HuH-7 (cell line): Measurements from ENCODE around the gene NCOA3.
"Not testable (repeated sequence)": the region's sequence is repeated elsewhere in the genome, so short reads cannot be mapped to it uniquely, and the experiment has no call there.

ENCODE experiments used
- DNase-seq: peaks from one replicate; pipeline ENCODE4 v3.0.0; 2011; ENCODE audit warnings: low spot score

The NCOA3 gene

DNA sequence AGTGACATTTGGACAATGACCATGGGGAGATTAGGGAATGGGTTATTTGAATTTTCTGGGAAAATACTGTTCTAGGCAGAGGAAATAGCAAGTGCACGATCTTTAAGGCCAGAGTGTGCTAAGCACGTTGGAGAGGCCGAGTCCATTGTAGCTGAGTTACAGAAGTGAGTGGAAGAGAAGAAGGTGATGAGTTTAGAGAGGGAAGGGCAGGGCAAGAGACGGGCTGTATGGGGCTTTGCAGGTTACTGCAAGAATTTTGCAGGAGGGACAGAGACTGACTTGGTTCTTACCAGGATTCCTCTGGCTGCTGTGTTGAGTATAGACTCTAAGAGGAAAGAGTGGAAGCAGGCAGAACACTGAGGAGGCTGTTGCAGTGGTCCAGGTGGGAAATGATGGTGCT, 1.1 kb upstream of the NCOA3 start:
- DNase-seq: no peak

- no peak for DNase-seq
These were observed 588 bp upstream of the NCOA3 start for GRCh38 chr20:47501116-47501481.

- DNase-seq: peak; percentile 36
These were observed 868 bp downstream of the NCOA3 start for GRCh38 chr20:47502271-47503239.

DNA sequence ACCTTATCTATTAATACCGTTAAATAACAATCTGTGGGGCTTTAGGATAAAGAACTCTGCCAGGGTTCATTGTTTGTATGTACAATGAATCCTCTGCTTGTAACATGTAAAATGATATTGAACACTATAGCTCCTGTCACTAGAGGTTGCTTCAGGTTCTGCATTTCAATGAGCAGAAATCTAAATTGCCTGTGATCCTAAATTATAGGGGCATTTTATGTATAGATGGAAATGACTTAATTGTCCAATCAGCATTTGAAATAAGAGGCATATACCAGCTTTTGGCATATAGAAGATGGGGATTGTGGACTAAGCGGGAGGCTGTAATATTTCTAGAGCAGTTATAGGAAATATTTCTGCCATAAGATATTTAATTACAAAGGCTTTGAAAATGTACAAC, 2.0 kb downstream of the NCOA3 start:
- no peak for DNase-seq

GRCh38 chr20:47506335-47506734, 4.6 kb downstream of the NCOA3 start:
- no peak for DNase-seq

- no peak for DNase-seq
These were observed 5.2 kb downstream of the NCOA3 start for GRCh38 chr20:47506850-47507249.

GRCh38 chr20:47507275-47507981, 5.7 kb downstream of the NCOA3 start:
- DNase-seq: not testable (repeated sequence)

DNA sequence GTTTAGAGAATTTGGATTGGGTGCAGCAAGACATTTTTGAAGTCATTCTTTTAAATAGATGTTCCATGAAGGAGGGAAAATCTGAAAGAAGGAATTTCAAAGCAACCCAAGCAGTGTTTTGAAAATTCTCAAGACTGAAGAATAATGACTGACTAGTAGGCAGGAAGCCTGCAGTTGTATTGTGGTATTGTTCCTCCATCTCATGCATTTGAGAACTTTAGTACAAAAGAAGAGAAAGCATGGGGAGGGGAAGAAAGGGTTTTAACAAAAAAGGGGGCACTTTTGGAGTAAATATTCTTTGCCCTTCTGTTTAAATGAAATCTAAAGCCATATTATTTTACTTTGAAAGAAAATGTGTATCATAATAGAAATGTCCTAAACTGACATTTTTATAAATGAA, 6.6 kb downstream of the NCOA3 start:
- DNase-seq: no peak

DNA sequence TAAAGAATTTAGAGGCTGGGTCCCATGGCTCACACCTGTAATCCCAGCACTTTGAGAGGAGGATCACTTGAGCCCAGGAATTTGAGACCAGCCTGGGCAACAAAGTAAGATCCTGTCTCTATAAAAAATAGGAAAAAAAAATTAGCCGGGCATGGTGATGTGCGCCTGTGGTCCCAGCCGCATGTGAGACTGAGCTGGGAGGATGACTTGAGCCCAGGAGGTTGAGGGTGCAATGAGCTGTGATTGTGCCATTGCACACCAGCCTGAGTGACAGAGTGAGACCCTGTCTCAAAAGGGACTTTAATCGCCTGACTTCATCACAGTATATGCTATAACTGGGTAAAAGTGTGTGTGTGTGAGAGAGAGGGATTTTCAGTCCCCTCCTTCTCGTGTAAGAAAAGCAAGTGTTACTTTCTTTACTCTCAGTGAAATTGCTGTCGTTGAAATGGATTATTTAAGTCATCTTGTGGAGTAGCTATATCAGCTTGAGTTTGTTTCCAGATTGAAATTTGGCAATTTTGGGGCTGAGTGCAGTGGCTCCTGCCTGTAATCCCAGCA, 7.5 kb downstream of the NCOA3 start:
- no peak for DNase-seq

- DNase-seq: no peak
These were observed 8.0 kb downstream of the NCOA3 start for GRCh38 chr20:47509685-47510084.

- no peak for DNase-seq
These were observed 14.2 kb downstream of the NCOA3 start for GRCh38 chr20:47515843-47516242.

DNA sequence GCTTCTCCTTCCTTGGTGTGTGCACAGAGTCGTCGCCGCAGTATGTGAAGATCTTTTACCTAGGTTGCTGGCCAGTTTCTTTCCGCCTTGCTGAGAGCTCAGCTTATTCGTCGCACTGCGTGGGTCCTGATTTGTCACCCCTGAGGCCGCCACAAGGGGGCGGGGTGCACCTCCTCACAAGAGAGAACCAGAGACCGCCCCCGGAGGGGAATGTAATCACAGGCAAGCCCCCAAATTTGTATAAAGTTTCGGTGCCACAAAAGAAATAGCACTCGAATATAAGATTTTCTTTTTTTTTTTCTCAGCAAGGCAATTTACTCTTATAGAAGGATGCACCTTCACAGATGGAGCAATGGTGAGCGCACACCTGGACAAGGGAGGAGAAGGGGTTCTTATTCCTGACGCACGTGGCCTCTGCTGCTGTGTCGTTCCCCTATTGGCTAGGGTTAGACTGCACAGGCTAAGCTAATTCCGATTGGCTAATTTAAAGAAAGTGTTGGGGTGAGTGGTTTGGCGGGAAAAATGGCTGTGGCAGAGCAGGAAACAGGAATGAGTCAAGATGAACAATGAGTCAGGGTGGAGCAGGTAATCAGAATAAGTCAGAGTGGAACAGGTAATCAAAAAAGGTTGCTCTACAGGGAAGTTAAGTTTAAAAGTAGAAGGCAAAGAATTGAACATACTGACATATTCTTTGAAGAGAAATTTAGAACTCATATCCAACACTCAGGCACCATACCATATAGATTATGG, 19.5 kb downstream of the NCOA3 start:
- no peak for DNase-seq

DNA sequence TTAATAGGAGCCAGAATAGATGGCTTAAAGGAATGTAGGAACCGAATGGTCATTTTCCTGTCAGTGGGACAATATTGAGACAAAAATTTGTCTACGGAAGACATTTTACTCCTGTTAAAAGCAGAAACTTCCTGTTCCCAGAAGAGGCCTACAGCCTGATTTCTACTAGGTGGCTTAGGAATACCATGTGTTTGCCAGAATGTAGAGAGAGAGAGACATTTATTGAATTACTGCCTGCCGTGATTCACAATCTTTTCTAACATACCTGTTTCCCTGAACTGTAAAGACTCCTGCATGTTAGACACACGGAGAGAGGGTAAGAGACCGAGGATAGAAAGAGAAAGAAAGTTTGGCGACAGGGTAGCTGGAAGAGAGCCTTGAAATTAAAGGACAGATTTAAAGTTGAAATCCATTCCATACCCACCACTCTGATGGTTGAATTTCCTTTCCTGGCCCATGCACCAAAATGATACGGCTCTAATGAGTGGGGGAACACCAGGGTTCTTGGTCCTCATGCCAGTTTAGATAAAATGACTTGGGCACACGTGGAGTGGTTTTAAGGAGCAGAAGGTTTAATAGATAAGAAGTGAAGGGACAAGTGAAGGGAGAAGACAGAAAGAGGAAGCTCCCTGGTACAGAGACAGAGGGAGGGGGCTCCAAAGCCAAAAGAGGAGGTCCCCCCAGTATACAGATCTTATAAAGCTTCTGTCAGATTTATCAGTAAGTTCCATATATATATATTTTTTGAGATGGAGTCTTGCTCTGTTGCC, 22.5 kb downstream of the NCOA3 start:
- no peak for DNase-seq

DNA sequence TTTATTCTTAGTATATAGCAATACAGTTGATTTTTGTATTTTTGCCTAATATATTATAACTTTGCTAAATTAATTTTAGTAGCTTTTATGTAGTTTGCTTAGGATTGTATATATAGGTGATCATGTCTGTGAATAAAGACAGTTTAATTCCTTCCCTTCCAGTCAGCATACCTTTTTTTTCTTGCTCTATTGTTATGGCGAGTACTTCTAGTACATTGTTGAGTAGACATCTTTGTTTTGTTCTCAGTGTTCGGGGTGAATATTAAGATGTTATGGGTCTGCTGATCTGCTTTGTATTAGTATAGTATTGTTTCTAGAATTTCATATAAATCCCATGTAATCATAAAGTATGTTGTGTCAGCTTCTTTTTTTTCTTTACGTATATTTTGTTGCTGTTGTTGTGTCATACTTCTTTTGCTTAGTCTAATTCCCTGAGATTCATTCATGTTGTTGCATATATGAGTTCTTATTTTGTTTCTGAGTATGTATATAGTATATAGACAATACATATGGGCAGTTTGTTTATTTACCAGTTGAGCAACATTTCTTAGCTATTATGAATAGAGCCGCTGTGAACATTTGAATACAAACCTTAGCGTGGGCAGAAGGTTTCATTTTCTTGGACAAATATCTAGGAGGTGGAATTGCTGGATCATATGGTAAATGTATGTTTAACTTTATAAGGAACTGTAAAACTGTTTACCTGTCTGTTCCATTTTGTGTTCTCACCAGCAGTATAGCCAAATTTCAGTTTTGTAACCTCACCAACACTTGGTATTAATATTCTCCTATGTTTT, 25.5 kb downstream of the NCOA3 start:
- DNase-seq: no peak

GRCh38 chr20:47529840-47530239, 28.2 kb downstream of the NCOA3 start:
- DNase-seq: no peak

- DNase-seq: no peak
These were observed 29.8 kb downstream of the NCOA3 start for GRCh38 chr20:47531458-47531857.

GRCh38 chr20:47532002-47532401, 30.3 kb downstream of the NCOA3 start:
- no peak for DNase-seq

- DNase-seq: no peak
These were observed 31.9 kb downstream of the NCOA3 start for GRCh38 chr20:47533518-47534062.

- no peak for DNase-seq
These were observed 32.7 kb downstream of the NCOA3 start for GRCh38 chr20:47534405-47534804.

GRCh38 chr20:47535088-47535487, 33.4 kb downstream of the NCOA3 start:
- DNase-seq: no peak
